HEK293 (cell line): ENCODE measurements around the gene ZNF19.
A peak's percentile ranks its signal among the peaks of the same experiment; 100 is the strongest.

Experiments used
- GLI2 ChIP-seq: fragments of 450-650 bp; formaldehyde crosslinking; IDR thresholded peaks from 2 replicates; pipeline ENCODE4; 2017; ENCODE audit warnings: missing biosample characterization, missing genetic modification characterization, low read depth, borderline replicate concordance
- GLI4 ChIP-seq: fragments of 450-650 bp; formaldehyde crosslinking; IDR thresholded peaks from 2 replicates; pipeline ENCODE4 v1.5.1; 2016; ENCODE audit warnings: missing biosample characterization, missing genetic modification characterization
- HOXD13 ChIP-seq: sonication (generic); formaldehyde crosslinking; IDR thresholded peaks from 2 replicates; pipeline ENCODE4 v1.8.0; 2022; ENCODE audit warnings: missing genetic modification reagents, borderline replicate concordance
- KLF1 ChIP-seq: fragments of 450-650 bp; formaldehyde crosslinking; IDR thresholded peaks from 2 replicates; pipeline ENCODE4 v1.5.1; 2016; ENCODE audit warnings: missing biosample characterization, missing genetic modification characterization
- KLF9 ChIP-seq: fragments of 450-650 bp; formaldehyde crosslinking; IDR thresholded peaks from 2 replicates; pipeline ENCODE4 v1.5.1; 2016; ENCODE audit warnings: missing biosample characterization, missing genetic modification characterization, low read depth
- OSR2 ChIP-seq: fragments of 450-650 bp; formaldehyde crosslinking; IDR thresholded peaks from 2 replicates; pipeline ENCODE4 v1.5.1; 2016; ENCODE audit warnings: missing biosample characterization, missing genetic modification characterization
- PRDM2 ChIP-seq: fragments of 450-650 bp; formaldehyde crosslinking; IDR thresholded peaks from 2 replicates; pipeline ENCODE4 v1.5.1; 2016; ENCODE audit warnings: missing biosample characterization, missing genetic modification characterization, borderline replicate concordance
- SP2 ChIP-seq: fragments of 450-650 bp; formaldehyde crosslinking; IDR thresholded peaks from 2 replicates; pipeline ENCODE4 v1.5.1; 2016; ENCODE audit warnings: missing biosample characterization, missing genetic modification characterization
- YY1 ChIP-seq: fragments of 450-650 bp; formaldehyde crosslinking; IDR thresholded peaks from 2 replicates; pipeline ENCODE4 v1.5.1; 2018; ENCODE audit warnings: missing biosample characterization, missing genetic modification characterization
- ZBTB11 ChIP-seq: fragments of 450-650 bp; formaldehyde crosslinking; conservative IDR thresholded peaks from 2 replicates; pipeline ENCODE4 v1.5.1; 2016; ENCODE audit warnings: low read depth, missing biosample characterization, missing genetic modification characterization
- ZBTB26 ChIP-seq: fragments of 450-650 bp; formaldehyde crosslinking; optimal IDR thresholded peaks from 2 replicates; pipeline ENCODE3; 2016; ENCODE audit warnings: missing biosample characterization, mild to moderate bottlenecking, missing genetic modification characterization
- ZBTB6 ChIP-seq: fragments of 450-650 bp; formaldehyde crosslinking; IDR thresholded peaks from 2 replicates; pipeline ENCODE4 v1.5.1; 2017; ENCODE audit warnings: missing biosample characterization, missing genetic modification characterization
- ZBTB7A ChIP-seq: fragments of 450-650 bp; formaldehyde crosslinking; IDR thresholded peaks from 2 replicates; pipeline ENCODE4 v1.5.1; 2016; ENCODE audit warnings: low read depth, missing biosample characterization, missing genetic modification characterization
- ZNF24 ChIP-seq: fragments of 450-650 bp; formaldehyde crosslinking; IDR thresholded peaks from 2 replicates; pipeline ENCODE4 v1.5.1; 2016; ENCODE audit warnings: missing biosample characterization, missing genetic modification characterization
- ZNF391 ChIP-seq: fragments of 450-650 bp; formaldehyde crosslinking; IDR thresholded peaks from 2 replicates; pipeline ENCODE4 v1.5.1; 2016; ENCODE audit warnings: low read depth, missing biosample characterization, missing genetic modification characterization, borderline replicate concordance
- ZNF398 ChIP-seq: fragments of 450-650 bp; formaldehyde crosslinking; IDR thresholded peaks from 2 replicates; pipeline ENCODE4 v1.5.1; 2017; ENCODE audit warnings: missing biosample characterization, missing genetic modification characterization
- ZNF518A ChIP-seq: fragments of 450-650 bp; formaldehyde crosslinking; conservative IDR thresholded peaks from 2 replicates; pipeline ENCODE4 v1.5.1; 2016; ENCODE audit warnings: low read depth, missing biosample characterization, missing genetic modification characterization
- ZNF843 ChIP-seq: fragments of 450-650 bp; formaldehyde crosslinking; IDR thresholded peaks from 2 replicates; pipeline ENCODE4 v1.5.1; 2016; ENCODE audit warnings: missing biosample characterization, missing genetic modification characterization

Gene ZNF19

GRCh38 chr16:71426069-71426879, 62.9 kb downstream of the ZNF19 start (continued):
- TF ChIP-seq OSR2 (tag by site-specific recombination) (peak; percentile 45; the same call in 1 of the 2 replicates), ZBTB6 (tag by site-specific recombination) (peak; percentile 32; the same call in 1 of the 2 replicates), KLF9 (tag by site-specific recombination) (peak; percentile 97), ZNF518A (tag by site-specific recombination) (peak; percentile 52; the same call in 1 of the 2 replicates), GLI4 (tag by site-specific recombination) (0 out of 2 replicates have a peak, but pooled peaks have one; percentile 54), ZNF24 (peak; percentile 95; the same call in 1 of the 2 replicates), YY1 (tag by site-specific recombination) (no peak), SP2 (tag by site-specific recombination) (no peak), ZNF391 (tag by site-specific recombination) (peak; percentile 29; the same call in 1 of the 2 replicates), ZBTB11 (peak; percentile 36), ZBTB7A (tag by site-specific recombination) (peak; percentile 64; the same call in 1 of the 2 replicates), ZBTB26 (peak; percentile 59), KLF1 (peak; percentile 39; the same call in 1 of the 2 replicates), HOXD13 (CRISPR knock-in tag) (no peak), ZNF398 (tag by site-specific recombination) (0 out of 2 replicates have a peak, but pooled peaks have one; percentile 44), PRDM2 (tag by site-specific recombination) (no peak), ZNF843 (peak; percentile 81; the same call in 1 of the 2 replicates), GLI2 (tag by site-specific recombination) (no peak)
